Stimulated activated CD8-positive, alpha-beta memory T cell treated with anti-CD3 and anti-CD28 coated beads, Interleukin-12 subunit alpha, Interleukin-12 subunit beta, amount 100 ng/mL, for 1 hour (primary cell): ENCODE results near the gene CD70.
"Not testable (repeated sequence)": the region's sequence is repeated elsewhere in the genome, so short reads cannot be mapped to it uniquely, and the experiment has no call there.

ENCODE experiments used
- DNase-seq: peaks from one replicate; pipeline ENCODE4 v3.0.0-alpha.2; 2020; ENCODE audit warnings: low read depth

Gene CD70

GRCh38 chr19:6570764-6571163 lies 20.2 kb downstream of the CD70 start:
- no peak for DNase-seq

- DNase-seq = no peak
Measured at GRCh38 chr19:6568816-6569215, 22.1 kb downstream of the CD70 start.

- no peak for DNase-seq
Measured at GRCh38 chr19:6568010-6568526, 22.9 kb downstream of the CD70 start.

GRCh38 chr19:6566727-6567126 lies 24.2 kb downstream of the CD70 start:
- DNase-seq = not testable (repeated sequence)

GRCh38 chr19:6564393-6564792 lies 26.6 kb downstream of the CD70 start:
- DNase-seq = no peak

GRCh38 chr19:6562437-6562836 lies 28.5 kb downstream of the CD70 start:
- not testable (repeated sequence) for DNase-seq

GRCh38 chr19:6556480-6557195 lies 34.3 kb downstream of the CD70 start:
- no peak for DNase-seq

- DNase-seq = no peak
Measured at GRCh38 chr19:6556043-6556449, 34.9 kb downstream of the CD70 start.

- peak; percentile 49 for DNase-seq
Measured at GRCh38 chr19:6551607-6552450, 39.1 kb downstream of the CD70 start.

GRCh38 chr19:6551091-6551490 lies 39.9 kb downstream of the CD70 start:
- no peak for DNase-seq

GRCh38 chr19:6550679-6551078 lies 40.3 kb downstream of the CD70 start:
- DNase-seq = not testable (repeated sequence)

- DNase-seq = no peak
Measured at GRCh38 chr19:6543866-6544347, 47.0 kb downstream of the CD70 start.

GRCh38 chr19:6540918-6541689 lies 49.8 kb downstream of the CD70 start:
- no peak for DNase-seq

- DNase-seq = no peak
Measured at GRCh38 chr19:6539514-6539913, 51.4 kb downstream of the CD70 start.
